H9 (cell line): ENCODE data around the gene FTO. TPM values are rescaled to one million over a fixed set of nuclear protein-coding genes. Genes with fewer than 3 reads are reported as not detected.

Source experiments
- DNase-seq: peaks from one replicate; pipeline ENCODE4 v3.0.0-alpha.2; 2017
- H2AFZ ChIP-seq: one replicate; pipeline ENCODE4 v1.6.1; 2013; ENCODE audit warnings: mild to moderate bottlenecking, low read length, control low read depth, moderate library complexity
- H2AK5ac ChIP-seq: 2 replicates; pipeline ENCODE4 v1.6.1; 2013; ENCODE audit warnings: low read length, control low read depth, mixed read lengths; ENCODE audit not compliant: insufficient read length
- H2BK120ac ChIP-seq: one replicate; pipeline ENCODE4 v1.6.1; 2013; ENCODE audit warnings: low read depth, mild to moderate bottlenecking, low read length, control low read depth, inconsistent platforms; ENCODE audit not compliant: poor library complexity, severe bottlenecking
- H2BK12ac ChIP-seq: 2 replicates; pipeline ENCODE4 v1.6.1; 2013; ENCODE audit warnings: low read length, control low read depth, mixed read lengths, low read depth; ENCODE audit not compliant: insufficient read length
- H2BK15ac ChIP-seq: 2 replicates; pipeline ENCODE4 v1.6.1; 2013; ENCODE audit warnings: low read depth, low read length, control low read depth
- H2BK20ac ChIP-seq: one replicate; pipeline ENCODE4 v1.6.1; 2013; ENCODE audit warnings: low read depth, mild to moderate bottlenecking, low read length, control low read depth, inconsistent platforms; ENCODE audit not compliant: poor library complexity, severe bottlenecking
- H2BK5ac ChIP-seq: 2 replicates; pipeline ENCODE4 v1.6.1; 2013; ENCODE audit warnings: low read length, control low read depth, mixed read lengths; ENCODE audit not compliant: insufficient read length
- H3K14ac ChIP-seq: 2 replicates; pipeline ENCODE4 v1.6.1; 2013; ENCODE audit warnings: low read length, control low read depth; ENCODE audit not compliant: insufficient read depth
- H3K18ac ChIP-seq: 2 replicates; pipeline ENCODE4 v1.6.1; 2013; ENCODE audit warnings: low read depth, mild to moderate bottlenecking, mixed read lengths, low read length, control low read depth; ENCODE audit not compliant: insufficient read length
- H3K23ac ChIP-seq: 2 replicates; pipeline ENCODE4 v1.6.1; 2013; ENCODE audit warnings: low read length, control low read depth, mixed read lengths, low read depth; ENCODE audit not compliant: insufficient read length
- H3K23me2 ChIP-seq: 2 replicates; pipeline ENCODE4 v1.6.1; 2013; ENCODE audit warnings: low read depth, mild to moderate bottlenecking, mixed read lengths, low read length, control low read depth; ENCODE audit not compliant: insufficient read length, poor library complexity, severe bottlenecking
- H3K27ac ChIP-seq: 2 replicates; pipeline ENCODE4 v1.5.1; 2013; ENCODE audit warnings: low read length, control low read depth, mixed read lengths, low read depth; ENCODE audit not compliant: insufficient read length
- H3K27me3 ChIP-seq: 2 replicates; pipeline ENCODE4 v1.6.1; 2013; ENCODE audit warnings: low read length, control low read depth, inconsistent platforms; ENCODE audit not compliant: insufficient read depth
- H3K4ac ChIP-seq: 2 replicates; pipeline ENCODE4 v1.6.1; 2013; ENCODE audit warnings: low read depth, mild to moderate bottlenecking, control low read depth, inconsistent platforms, low read length, moderate library complexity
- H3K4me1 ChIP-seq: 2 replicates; pipeline ENCODE4 v1.6.1; 2013; ENCODE audit warnings: low read length, control low read depth, inconsistent platforms; ENCODE audit not compliant: insufficient read depth
- H3K4me2 ChIP-seq: 2 replicates; pipeline ENCODE4 v1.6.1; 2013; ENCODE audit warnings: low read length, control low read depth, mixed read lengths; ENCODE audit not compliant: insufficient read length, insufficient read depth
- H3K56ac ChIP-seq: 2 replicates; pipeline ENCODE4 v1.6.1; 2013; ENCODE audit warnings: low read depth, mild to moderate bottlenecking, mixed read lengths, low read length, control low read depth; ENCODE audit not compliant: insufficient read length
- H3K79me1 ChIP-seq: 2 replicates; pipeline ENCODE4 v1.6.1; 2013; ENCODE audit warnings: low read depth, mild to moderate bottlenecking, moderate library complexity, low read length, control low read depth, inconsistent platforms; ENCODE audit not compliant: insufficient read depth, poor library complexity, severe bottlenecking
- H3K79me2 ChIP-seq: 2 replicates; pipeline ENCODE4 v1.6.1; 2013; ENCODE audit warnings: low read length, control low read depth, inconsistent platforms; ENCODE audit not compliant: insufficient read depth
- H3K9ac ChIP-seq: 2 replicates; pipeline ENCODE4 v1.6.1; 2013; ENCODE audit warnings: low read length, control low read depth, mixed read lengths; ENCODE audit not compliant: insufficient read length; ENCODE audit errors: extremely low read depth
- H3K9me3 ChIP-seq: one replicate; pipeline ENCODE4 v1.6.1; 2013; ENCODE audit warnings: low read depth, low read length, inconsistent platforms; ENCODE audit not compliant: control insufficient read depth
- H3T11ph ChIP-seq: one replicate; pipeline ENCODE4 v1.6.1; 2013; ENCODE audit warnings: mild to moderate bottlenecking, low read length, control low read depth, inconsistent platforms
- H4K20me1 ChIP-seq: one replicate; pipeline ENCODE4 v1.6.1; 2013; ENCODE audit not compliant: control insufficient read depth, insufficient read length, insufficient read depth
- H4K5ac ChIP-seq: 2 replicates; pipeline ENCODE4 v1.6.1; 2013; ENCODE audit warnings: low read depth, mild to moderate bottlenecking, mixed read lengths, low read length, control low read depth; ENCODE audit not compliant: insufficient read length
- H4K8ac ChIP-seq: replicated peaks from 2 replicates; pipeline ENCODE4 v1.6.1; 2013; ENCODE audit warnings: low read length, control low read depth, mixed read lengths, low read depth; ENCODE audit not compliant: insufficient read length
- H4K91ac ChIP-seq: 2 replicates; pipeline ENCODE4 v1.6.1; 2013; ENCODE audit warnings: low read depth, mild to moderate bottlenecking, moderate library complexity, mixed read lengths, low read length, control low read depth; ENCODE audit not compliant: insufficient read length
- H3K27ac Mint-ChIP-seq, 3 experiments: 2 replicates in 2 of 3; 3 replicates in 1 of 3; pipeline ENCODE4 v1.8.0; 2020 to 2021; ENCODE audit warnings: mixed read lengths in 3 of 3, mild to moderate bottlenecking in 1 of 3, moderate library complexity in 1 of 3
- H3K27me3 Mint-ChIP-seq: 2 replicates; pipeline ENCODE4 v1.8.0; 2021; ENCODE audit warnings: low read depth, mild to moderate bottlenecking, moderate library complexity, mixed read lengths
- H3K36me3 Mint-ChIP-seq, 3 experiments: 2 replicates in 2 of 3; 3 replicates in 1 of 3; pipeline ENCODE4 v1.8.0; 2020 to 2021; ENCODE audit warnings: low read depth in 3 of 3, mixed read lengths in 3 of 3; ENCODE audit not compliant: insufficient read depth in 1 of 3
- H3K4me1 Mint-ChIP-seq, 2 experiments: 2 replicates each; pipeline ENCODE4 v1.8.0; 2020; ENCODE audit warnings: mixed read lengths in 2 of 2
- H3K4me3 Mint-ChIP-seq, 2 experiments: 2 replicates in 1 of 2; 3 replicates in 1 of 2; pipeline ENCODE4 v1.8.0; 2020 to 2021; ENCODE audit warnings: mild to moderate bottlenecking in 2 of 2, mixed read lengths in 2 of 2, moderate library complexity in 1 of 2
- H3K9me3 Mint-ChIP-seq, 2 experiments: 2 replicates in 1 of 2; 3 replicates in 1 of 2; pipeline ENCODE4 v1.8.0; 2020; ENCODE audit warnings: mild to moderate bottlenecking in 2 of 2, mixed read lengths in 2 of 2, moderate library complexity in 1 of 2
- WGBS: extraction: QIAGEN DNeasy Blood & Tissue Kit; methylation state at CpG from one replicate; pipeline ENCODE4 v1.1.7; 2013; ENCODE audit warnings: missing lambda C conversion rate, low lambda C conversion rate, mixed read lengths; ENCODE audit not compliant: insufficient read length; ENCODE audit errors: extremely low coverage; 5-methylcytosine and 5-hydroxymethylcytosine counted together
- total RNA-seq: library from RNA; stranded (reverse); gene quantifications from 2 replicates; pipeline ENCODE4 v1.2.1, GENCODE V29; 2021
- TF ChIP-seq, protein P1 (sequence below): fragments of 200-600 bp; sonication (generic); conservative IDR thresholded peaks from 3 replicates; pipeline ENCODE4 v1.8.0; 2021; ENCODE audit warnings: antibody characterized with exemption, mild to moderate bottlenecking

FTO gene
- total RNA-seq, 1 experiment from 2014 or later, result 67.9 TPM

DNA sequence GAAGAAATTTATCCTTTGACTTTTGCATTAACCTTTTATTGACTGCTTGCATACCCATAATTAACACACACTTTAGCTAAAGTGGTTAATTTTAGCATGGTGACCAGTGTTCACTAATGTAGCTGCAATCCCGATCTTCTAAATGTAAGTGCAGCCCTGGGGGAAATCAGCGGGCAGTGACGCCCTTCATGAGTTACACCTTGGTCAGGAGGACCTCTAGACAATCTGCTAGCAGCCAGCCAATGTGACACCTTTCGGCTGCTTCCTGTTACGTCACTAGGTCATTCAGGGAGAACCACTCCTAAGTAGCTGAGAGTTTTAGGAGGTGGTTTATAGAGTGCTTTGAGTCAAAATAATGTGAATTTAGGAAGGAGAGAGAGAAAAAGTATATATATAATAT is 402.1 kb downstream of the FTO start:
- H3K4me1 Mint-ChIP-seq, result peaks cover 2 to 8% of the 10 kb centered on the region in 2 experiments; a peak in 1 of 4 replicates
- WGBS, result no CpG with 5 or more reads among the region's 5 CpGs

More for the DNA sequence above, 402.1 kb downstream of the FTO start:
- no peaks in the 10 kb centered on the region for H3K79me1 ChIP-seq
- no peaks in the 10 kb centered on the region for H3K27me3 Mint-ChIP-seq
- H3K56ac ChIP-seq, result no peak overlapping the region
- H2BK20ac ChIP-seq, result no peak overlapping the region
- H3K9ac ChIP-seq, result no peak overlapping the region
- no peak overlapping the region for H2BK15ac ChIP-seq
- H2BK120ac ChIP-seq, result no peak overlapping the region
- H4K20me1 ChIP-seq, result no peaks in the 10 kb centered on the region
- H2BK5ac ChIP-seq, result no peak overlapping the region
- H3K9me3 ChIP-seq, result no peaks in the 10 kb centered on the region
- H3K79me2 ChIP-seq, result no peaks in the 10 kb centered on the region
- H4K91ac ChIP-seq, result no peak overlapping the region
- TF ChIP-seq, protein P1, sequence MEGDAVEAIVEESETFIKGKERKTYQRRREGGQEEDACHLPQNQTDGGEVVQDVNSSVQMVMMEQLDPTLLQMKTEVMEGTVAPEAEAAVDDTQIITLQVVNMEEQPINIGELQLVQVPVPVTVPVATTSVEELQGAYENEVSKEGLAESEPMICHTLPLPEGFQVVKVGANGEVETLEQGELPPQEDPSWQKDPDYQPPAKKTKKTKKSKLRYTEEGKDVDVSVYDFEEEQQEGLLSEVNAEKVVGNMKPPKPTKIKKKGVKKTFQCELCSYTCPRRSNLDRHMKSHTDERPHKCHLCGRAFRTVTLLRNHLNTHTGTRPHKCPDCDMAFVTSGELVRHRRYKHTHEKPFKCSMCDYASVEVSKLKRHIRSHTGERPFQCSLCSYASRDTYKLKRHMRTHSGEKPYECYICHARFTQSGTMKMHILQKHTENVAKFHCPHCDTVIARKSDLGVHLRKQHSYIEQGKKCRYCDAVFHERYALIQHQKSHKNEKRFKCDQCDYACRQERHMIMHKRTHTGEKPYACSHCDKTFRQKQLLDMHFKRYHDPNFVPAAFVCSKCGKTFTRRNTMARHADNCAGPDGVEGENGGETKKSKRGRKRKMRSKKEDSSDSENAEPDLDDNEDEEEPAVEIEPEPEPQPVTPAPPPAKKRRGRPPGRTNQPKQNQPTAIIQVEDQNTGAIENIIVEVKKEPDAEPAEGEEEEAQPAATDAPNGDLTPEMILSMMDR, result no peak
- no peak overlapping the region for H2BK12ac ChIP-seq
- H3K14ac ChIP-seq, result no peak overlapping the region
- H3T11ph ChIP-seq, result no peak overlapping the region
- H4K5ac ChIP-seq, result no peak overlapping the region
- H3K4me2 ChIP-seq, result no peak overlapping the region
- H3K4me1 ChIP-seq, result no peaks in the 10 kb centered on the region
- H3K4ac ChIP-seq, result no peak overlapping the region
- no peak overlapping the region for H3K23ac ChIP-seq
- H3K18ac ChIP-seq, result no peak overlapping the region
- H3K36me3 Mint-ChIP-seq, result no peaks in the 10 kb centered on the region; a peak in 1 of 7 replicates
- H2AFZ ChIP-seq, result no peak overlapping the region
- H3K27me3 ChIP-seq, result no peaks in the 10 kb centered on the region
- DNase-seq, result no peak
- H3K27ac ChIP-seq, result no peak overlapping the region
- peaks cover 0 to 2% of the 10 kb centered on the region in 2 experiments; a peak in 1 of 5 replicates for H3K9me3 Mint-ChIP-seq
- H3K4me3 Mint-ChIP-seq, result no peak overlapping the region
- H3K27ac Mint-ChIP-seq, result no peak overlapping the region
- H3K23me2 ChIP-seq, result no peaks in the 10 kb centered on the region
- no peak overlapping the region for H4K8ac ChIP-seq
- no peak overlapping the region for H2AK5ac ChIP-seq
